Retina (tissue), 1 donor: ENCODE measurements around the gene DNAH1.

ENCODE experiments used
- DNase-seq: peaks from one replicate; pipeline ENCODE4 v3.0.0-alpha.2; 2016

Gene DNAH1

DNA sequence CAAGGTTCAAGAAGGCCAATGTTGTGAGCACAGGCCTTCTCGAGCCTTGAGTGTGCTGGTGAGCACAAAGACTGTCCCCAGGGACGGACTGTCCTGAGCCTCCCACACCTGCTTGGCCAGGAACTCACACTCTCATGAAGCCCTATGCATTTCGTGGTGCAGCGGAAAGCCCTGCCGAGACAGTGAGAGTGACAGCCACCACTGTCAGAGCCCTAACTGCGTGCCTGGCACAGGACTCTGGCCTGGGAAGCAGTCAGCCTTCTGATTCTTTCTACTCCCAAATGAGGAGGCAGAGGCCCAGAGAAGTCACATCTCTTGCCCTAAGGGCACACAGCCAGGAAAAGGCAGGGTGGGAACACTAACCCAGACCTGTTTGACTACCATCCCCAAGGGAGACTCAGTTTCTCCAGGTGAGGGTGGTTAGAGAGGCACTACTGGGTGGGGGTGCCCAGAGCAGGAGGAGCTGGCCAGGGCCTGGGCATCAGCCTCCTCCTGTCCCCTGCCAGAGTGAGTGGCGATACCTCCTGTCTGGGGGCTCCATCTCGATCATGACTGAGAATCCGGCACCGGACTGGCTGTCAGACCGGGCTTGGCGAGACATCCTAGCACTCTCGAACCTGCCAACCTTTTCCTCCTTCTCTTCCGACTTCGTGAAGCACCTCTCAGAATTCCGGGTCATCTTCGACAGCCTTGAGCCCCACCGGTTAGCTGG is 78.0 kb downstream of the DNAH1 start:
- DNase-seq: no peak

- no peak for DNase-seq
Observed at GRCh38 chr3:52394751-52395502, 78.8 kb downstream of the DNAH1 start.

- DNase-seq: no peak
Observed at GRCh38 chr3:52395503-52395865, 79.4 kb downstream of the DNAH1 start.

GRCh38 chr3:52396011-52396906 is 80.1 kb downstream of the DNAH1 start:
- DNase-seq: no peak

- DNase-seq: no peak
Observed at GRCh38 chr3:52396907-52397591, 80.9 kb downstream of the DNAH1 start.

GRCh38 chr3:52397676-52398399 is 81.7 kb downstream of the DNAH1 start:
- no peak for DNase-seq

- DNase-seq: no peak
Observed at GRCh38 chr3:52398670-52399081, 82.6 kb downstream of the DNAH1 start.

- DNase-seq: no peak
Observed at GRCh38 chr3:52399131-52399530, 83.0 kb downstream of the DNAH1 start.

GRCh38 chr3:52399593-52399992 is 83.5 kb downstream of the DNAH1 start:
- no peak for DNase-seq

GRCh38 chr3:52400275-52400793 is 84.2 kb downstream of the DNAH1 start:
- DNase-seq: no peak

DNA sequence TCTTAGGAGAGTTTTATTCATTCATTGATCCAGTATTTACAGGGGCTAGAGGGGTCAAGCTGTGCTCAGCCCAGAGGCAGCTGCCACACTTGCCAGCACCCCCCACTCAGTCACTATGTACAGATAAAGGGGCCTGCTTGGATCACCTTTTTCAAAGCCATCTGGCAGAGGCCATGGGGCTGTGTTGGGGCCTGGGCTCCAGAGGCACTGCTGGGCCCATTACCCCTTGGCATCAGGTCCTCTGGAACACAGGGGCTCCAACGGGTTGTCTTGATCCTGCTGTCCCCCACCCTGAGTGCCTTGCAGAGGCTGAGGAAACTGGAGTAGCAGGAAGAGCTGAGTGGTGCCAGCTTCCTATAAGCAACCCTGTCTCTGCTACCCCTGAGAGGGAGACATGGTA is 84.9 kb downstream of the DNAH1 start:
- no peak for DNase-seq

DNA sequence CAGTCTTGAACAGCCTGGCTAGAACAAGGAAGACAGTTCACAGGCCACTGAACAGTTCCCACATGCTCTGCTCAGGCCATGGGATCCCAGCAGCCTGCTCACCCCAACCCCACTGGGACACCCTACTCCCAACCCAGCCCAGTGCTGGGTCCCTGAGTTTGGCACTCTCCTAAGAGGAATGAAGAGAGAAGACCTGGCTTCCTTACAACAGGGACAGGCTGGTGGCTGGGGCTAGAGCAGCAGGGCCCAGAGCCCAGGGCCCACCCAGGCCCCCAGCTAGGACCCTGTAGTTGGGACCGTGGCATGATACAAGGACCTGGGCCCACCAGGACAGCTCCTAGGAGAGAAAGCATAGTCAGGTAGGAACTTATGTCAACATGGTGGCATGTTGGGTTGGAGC is 85.4 kb downstream of the DNAH1 start:
- no peak for DNase-seq

- DNase-seq: no peak
Observed at GRCh38 chr3:52402101-52402521, 86.0 kb downstream of the DNAH1 start.

DNA sequence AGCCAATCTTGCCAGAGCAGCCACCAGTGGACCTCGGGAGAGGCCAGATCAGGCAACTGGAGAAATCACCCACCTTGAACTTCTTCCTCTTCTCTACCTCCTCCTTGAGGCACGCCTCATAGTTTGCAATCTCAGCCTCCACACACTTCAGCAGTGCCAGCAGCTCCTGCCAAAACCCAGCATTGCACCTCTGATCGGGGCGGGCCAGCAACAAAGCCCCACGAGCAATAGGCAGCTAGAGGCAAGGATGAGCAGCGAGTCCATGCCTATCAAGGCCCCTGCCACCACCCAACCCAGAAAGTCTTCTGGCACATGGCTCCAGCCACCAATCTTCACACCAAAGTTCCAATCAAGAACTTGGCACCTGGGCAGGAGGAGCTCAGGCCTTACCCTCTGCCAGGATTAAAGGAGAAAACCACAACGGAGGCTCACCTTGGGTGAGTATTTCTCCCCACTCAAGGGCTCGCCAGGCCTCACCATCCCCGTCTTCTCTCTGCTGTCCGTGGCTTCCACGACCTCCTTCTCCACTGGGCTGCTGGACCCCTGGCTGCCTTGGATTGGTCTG is 86.7 kb downstream of the DNAH1 start:
- DNase-seq: no peak

GRCh38 chr3:52403271-52403841 is 87.2 kb downstream of the DNAH1 start:
- DNase-seq: no peak

DNA sequence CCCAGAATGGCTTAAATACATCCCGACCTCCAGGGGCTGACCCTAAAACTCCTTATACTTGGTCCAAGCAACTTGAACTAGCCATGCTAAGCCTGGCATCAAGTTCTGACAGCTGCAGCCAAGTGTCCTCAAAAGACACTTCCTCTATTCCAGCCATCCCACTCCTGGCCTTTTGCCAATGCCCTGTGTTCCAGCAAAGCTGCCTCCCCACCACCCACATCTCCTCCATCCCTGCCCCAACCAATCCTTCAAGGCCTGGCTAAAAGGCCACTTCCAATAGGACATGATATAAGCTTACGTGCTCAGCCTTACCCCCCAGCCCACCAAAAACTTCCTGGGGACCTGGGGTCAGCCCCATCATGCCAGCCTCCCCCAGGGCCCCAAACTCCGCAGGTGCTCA is 87.8 kb downstream of the DNAH1 start:
- no peak for DNase-seq

DNA sequence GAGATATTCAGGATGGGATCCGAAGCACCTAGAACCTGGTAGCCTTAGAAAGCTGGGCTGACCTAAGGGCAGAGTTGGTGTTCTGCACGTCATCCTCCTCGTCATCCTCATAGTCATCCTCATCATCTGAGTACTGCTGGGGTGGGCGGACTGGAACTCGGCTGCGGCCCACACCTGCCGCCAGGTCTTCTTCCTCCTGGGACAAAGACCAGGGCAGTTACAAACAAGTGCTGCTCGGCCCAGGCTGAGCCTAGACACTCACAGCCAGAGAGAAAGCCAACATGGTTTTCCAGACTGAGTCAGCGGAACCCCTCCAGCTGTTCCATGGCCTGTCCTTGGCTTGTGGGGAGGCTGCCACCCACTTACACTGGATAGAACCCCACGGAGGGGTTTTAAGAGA is 88.3 kb downstream of the DNAH1 start:
- no peak for DNase-seq

- no peak for DNase-seq
Observed at GRCh38 chr3:52405066-52405465, 88.9 kb downstream of the DNAH1 start.

DNA sequence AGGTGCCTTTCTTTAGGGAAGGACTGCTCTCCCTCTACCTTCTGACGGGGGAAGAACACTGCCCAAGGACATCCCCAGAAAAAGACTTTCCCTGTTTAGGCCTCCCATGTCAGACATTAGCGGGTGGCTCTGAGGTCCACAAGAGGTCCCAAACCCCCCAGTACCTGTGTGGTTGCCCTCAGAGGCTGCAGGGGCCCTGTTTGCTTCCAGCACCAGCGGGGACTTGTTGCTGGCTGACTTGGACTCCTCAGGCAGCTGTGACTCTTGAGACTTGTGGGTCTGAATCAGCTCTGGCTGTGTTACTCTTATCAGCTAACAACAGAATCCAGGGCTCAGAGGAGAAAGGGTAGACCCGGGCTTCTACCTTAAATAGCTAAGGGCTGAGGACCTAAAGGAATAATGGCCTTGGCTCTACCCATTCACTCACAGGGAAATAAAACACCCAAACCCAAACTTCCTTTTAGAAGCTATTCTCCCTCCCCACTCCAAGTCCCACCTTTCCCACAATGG is 89.5 kb downstream of the DNAH1 start:
- DNase-seq: no peak

GRCh38 chr3:52406231-52406661 is 90.1 kb downstream of the DNAH1 start:
- DNase-seq: no peak
